NCI-H2196 (cell line): ENCODE results near the gene SCAANT1.

Source experiments
- DNase-seq: peaks from one replicate; lab custom pipeline; 2025; ENCODE audit not compliant: unreplicated experiment; lab: John Stamatoyannopoulos, UW

The SCAANT1 gene

GRCh38 chr3:63934041-63934866 is 22.1 kb upstream of the SCAANT1 start:
- DNase-seq, result no peak

GRCh38 chr3:63933459-63933858 is 21.3 kb upstream of the SCAANT1 start:
- DNase-seq, result no peak

GRCh38 chr3:63932509-63933212 is 20.5 kb upstream of the SCAANT1 start:
- DNase-seq, result no peak

- DNase-seq, result no peak
Observed at GRCh38 chr3:63931290-63931689, 19.1 kb upstream of the SCAANT1 start.

- no peak for DNase-seq
Observed at GRCh38 chr3:63927422-63928280, 15.5 kb upstream of the SCAANT1 start.

- no peak for DNase-seq
Observed at GRCh38 chr3:63926309-63926708, 14.1 kb upstream of the SCAANT1 start.

- no peak for DNase-seq
Observed at GRCh38 chr3:63922491-63923199, 10.5 kb upstream of the SCAANT1 start.

- no peak for DNase-seq
Observed at GRCh38 chr3:63921741-63922482, 9.7 kb upstream of the SCAANT1 start.

GRCh38 chr3:63920001-63920400 is 7.8 kb upstream of the SCAANT1 start:
- no peak for DNase-seq

- DNase-seq, result no peak
Observed at GRCh38 chr3:63918321-63918720, 6.1 kb upstream of the SCAANT1 start.

- no peak for DNase-seq
Observed at GRCh38 chr3:63914312-63914711, 2.1 kb upstream of the SCAANT1 start.

- DNase-seq, result no peak
Observed at GRCh38 chr3:63912768-63913588, 795 bp upstream of the SCAANT1 start.

- DNase-seq, result no peak
Observed at GRCh38 chr3:63911509-63911872, 692 bp downstream of the SCAANT1 start.

GRCh38 chr3:63910891-63911290 is 1.3 kb downstream of the SCAANT1 start:
- DNase-seq, result no peak

GRCh38 chr3:63910001-63910400 is 2.2 kb downstream of the SCAANT1 start:
- DNase-seq, result no peak

- DNase-seq, result no peak
Observed at GRCh38 chr3:63909431-63909830, 2.8 kb downstream of the SCAANT1 start.

GRCh38 chr3:63908776-63909175 is 3.4 kb downstream of the SCAANT1 start:
- no peak for DNase-seq

- no peak for DNase-seq
Observed at GRCh38 chr3:63908081-63908736, 4.0 kb downstream of the SCAANT1 start.
